Ecto neural progenitor cell (in vitro differentiated cells): ENCODE measurements around the gene CMC2.

Experiments
- DNase-seq: peaks from one replicate; pipeline ENCODE4 v3.0.0-alpha.2; 2018; ENCODE audit warnings: low spot score

The CMC2 gene

DNA sequence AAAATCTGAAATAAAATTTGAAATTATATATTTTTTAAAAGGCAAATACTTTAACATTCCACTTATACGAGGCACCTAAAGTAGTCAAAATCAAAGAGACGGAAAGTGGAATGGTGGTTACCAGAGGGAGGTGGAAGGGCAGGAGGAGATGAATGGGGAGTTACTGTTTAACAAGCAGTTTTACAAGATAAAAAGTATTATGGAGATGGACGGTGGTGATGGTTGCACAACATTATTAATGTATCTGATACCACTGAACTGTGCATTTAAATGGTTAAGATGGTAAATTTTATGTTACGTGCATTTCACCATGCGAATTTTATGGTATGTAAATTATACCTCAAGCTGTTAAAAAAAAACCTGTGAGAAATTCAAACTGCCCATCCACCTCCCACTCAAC is 5.4 kb downstream of the CMC2 start:
- no peak for DNase-seq

DNA sequence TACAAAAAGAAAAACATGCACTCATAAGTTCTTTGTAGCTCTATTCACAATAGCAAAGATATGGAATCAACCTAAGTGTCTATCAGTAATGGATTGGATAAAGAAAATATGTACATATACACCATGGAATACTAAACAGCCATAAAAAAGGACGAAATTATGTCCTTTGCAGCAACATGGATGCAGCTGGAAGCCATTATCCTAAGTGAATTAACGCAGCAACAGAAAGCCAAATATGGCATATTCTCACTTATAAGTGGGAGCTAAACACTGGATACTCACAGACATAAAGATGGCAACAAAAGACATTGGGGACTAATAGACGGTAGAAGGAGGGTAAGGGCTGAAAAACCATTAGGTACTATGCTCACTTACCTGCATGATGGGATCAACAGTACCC is 5.8 kb downstream of the CMC2 start:
- DNase-seq = no peak

GRCh38 chr16:80997964-80998620 is 8.6 kb downstream of the CMC2 start:
- no peak for DNase-seq

DNA sequence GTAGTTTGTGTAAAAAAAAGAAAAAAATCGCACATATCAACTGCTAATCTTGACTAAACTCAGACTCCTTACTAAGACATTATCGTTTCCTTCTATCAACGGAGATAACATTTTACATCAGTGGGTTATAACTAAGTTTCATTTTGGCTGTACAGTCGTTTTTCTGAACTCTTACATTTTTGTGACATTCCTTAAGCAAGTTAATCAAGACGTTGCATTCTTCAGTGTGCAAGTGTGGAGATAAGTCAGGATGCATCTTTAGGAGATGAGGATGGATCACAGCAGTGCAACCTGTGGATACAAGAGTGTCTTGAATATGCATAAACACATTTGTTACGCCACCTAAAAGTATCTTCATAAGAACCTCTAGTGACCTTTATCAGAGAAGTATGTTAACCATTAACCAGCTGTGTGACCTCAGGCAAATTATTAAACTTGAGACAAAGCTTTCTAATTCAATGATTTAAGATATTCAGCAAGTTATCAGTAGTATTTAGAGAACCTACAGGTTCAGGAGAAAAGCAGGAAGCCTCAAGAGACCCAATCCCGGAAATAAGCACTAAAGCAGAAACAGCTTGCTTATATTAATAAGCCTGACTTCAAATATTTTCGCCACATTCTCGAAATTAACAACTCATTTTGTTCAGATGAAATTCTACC is 9.4 kb downstream of the CMC2 start:
- DNase-seq = no peak

DNA sequence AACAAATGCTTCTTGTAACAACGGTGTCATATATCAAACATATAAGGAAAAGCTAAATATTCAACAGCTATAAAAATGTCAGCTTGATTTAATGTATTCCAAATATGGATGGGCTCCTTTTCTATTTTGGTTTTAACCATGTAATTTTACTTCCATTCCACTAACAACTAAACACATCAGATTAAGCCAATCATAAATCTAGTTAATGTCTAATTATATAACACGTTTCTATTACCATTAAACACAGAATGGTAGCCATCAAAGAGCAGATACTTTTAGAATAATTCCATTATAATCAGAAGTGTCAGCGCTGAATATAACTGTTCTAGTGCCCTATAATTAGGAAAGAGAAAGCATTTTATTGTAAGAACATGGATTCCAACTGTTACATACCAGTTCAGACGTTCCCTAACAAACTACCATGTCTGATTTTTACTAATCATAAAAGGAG is 10.0 kb downstream of the CMC2 start:
- no peak for DNase-seq

GRCh38 chr16:80994451-80994850 is 12.2 kb downstream of the CMC2 start:
- DNase-seq = no peak

DNA sequence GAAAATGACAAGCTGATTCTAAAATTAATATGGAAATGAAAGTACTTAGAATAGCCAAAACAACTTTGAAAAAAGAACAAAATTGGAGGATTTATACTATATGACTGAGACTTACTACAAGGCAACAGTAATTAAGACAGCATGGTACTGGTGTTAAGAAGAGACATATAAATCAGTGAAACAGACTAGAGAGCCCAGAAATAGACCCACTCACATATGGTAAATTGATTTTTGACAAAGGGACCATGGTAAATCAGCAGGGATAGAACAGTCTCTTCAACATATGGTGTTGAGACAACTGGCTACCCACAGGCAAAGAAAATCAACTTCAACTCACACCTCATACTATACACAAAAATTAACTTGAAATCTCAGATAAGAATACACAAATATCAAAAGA is 12.9 kb downstream of the CMC2 start:
- no peak for DNase-seq

- no peak for DNase-seq
Observed at GRCh38 chr16:80993307-80993706, 13.4 kb downstream of the CMC2 start.

DNA sequence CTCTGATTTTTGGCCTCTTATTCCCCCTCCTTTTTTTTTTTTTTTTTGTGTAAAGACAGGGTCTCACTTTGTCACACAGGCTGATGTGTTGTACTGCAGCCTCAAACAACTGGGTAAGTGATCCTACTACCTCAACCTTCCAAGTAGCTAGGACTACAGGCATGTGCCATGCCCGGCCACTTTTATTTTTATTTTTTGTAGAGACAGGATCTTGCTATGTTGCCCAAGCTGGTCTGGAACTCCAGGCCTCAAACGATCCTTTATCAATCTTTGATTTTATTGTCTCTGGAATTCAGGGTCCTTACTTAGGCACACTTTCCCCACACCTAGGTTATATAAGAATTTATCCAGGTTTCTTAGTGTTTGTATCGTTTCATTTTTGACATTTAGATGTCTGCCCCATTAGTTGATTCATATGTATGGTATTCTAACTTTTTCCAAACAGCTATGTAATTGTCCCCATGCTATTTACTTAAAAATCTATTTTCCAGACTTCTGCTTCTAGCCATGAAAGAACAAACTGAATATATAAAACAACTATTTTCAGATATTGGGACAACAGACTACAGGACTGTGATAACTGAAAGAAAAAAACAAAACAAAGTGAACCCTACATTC is 13.9 kb downstream of the CMC2 start:
- DNase-seq = no peak

GRCh38 chr16:80991792-80992430 is 14.8 kb downstream of the CMC2 start:
- no peak for DNase-seq

- no peak for DNase-seq
Observed at GRCh38 chr16:80990978-80991377, 15.7 kb downstream of the CMC2 start.

- DNase-seq = no peak
Observed at GRCh38 chr16:80990577-80990976, 16.1 kb downstream of the CMC2 start.

GRCh38 chr16:80989801-80990200 is 16.9 kb downstream of the CMC2 start:
- DNase-seq = no peak

DNA sequence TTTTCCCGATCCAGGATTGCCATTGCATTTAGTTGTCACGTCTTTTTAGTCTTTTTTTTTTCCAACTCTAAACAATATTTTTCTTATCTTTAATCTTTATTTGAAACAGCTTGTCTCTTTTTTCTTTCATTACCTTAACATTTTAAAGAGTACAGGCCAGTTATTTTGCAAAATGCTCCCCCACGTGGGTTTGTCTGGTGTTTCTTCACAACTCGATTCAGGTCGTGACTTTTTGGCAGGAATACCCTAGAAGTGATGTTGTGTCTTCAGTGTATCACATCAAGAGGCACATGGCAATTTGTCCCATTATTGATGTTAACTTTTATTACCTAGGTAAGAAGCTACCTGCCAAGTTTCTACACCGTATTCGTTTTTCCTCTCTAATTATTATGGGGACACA is 17.9 kb downstream of the CMC2 start:
- no peak for DNase-seq

DNA sequence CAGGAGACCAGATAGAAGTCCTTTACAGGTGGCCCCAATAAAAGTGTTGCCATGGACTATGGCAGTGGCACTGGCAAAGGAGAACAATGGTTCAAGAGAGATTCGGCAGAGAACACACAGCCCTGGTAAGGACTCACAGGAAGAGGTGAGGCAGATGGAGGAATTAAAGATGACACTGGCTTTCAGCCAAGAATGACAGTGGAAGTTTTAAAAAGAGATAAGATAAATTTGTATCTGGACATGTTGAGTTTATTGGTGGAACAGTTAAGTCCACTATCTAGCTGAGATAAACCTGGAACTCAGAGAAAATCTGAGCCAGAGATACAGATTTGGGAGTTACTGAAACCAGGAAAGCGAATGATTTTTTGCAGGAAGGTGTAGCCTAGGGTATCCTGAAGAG is 20.1 kb downstream of the CMC2 start:
- DNase-seq = no peak

GRCh38 chr16:80985611-80986010 is 21.1 kb downstream of the CMC2 start:
- DNase-seq = no peak

GRCh38 chr16:80984124-80984892 is 22.4 kb downstream of the CMC2 start:
- no peak for DNase-seq

DNA sequence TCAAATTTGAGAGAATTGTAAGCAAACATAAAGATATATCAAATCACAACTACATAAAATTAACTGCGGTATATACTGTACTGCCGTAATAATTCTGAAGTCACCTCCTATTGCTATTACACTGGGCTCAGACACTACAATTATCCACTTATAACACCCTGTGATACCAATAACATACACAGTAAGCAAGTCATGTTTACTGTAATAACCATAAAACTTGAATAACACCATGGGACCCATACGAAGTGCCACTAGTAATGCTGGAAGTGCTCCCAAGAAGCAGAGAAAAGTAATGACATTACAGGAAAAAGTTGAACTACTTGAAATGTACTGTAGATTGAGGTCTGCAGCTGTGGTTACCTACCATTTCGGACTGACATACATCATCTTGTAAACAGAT is 24.0 kb downstream of the CMC2 start:
- DNase-seq = no peak

DNA sequence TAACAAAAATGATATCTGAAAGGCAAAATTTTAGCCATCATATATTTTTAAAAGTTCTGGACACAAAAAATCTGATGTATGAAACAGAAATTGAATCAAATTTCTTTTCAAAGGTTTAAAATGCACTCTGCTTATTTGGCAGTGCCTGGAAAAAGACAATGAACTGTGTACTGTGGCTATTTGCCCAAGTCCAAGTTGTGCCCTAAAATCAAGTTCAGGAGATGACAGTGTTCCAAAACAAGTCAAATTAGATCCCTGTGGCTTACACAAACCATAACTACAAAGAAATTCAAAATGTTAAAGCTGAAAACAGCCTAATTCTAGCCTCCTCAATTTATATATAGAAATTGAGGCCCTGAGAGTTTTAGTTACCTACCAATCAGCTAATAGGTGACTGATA is 25.6 kb downstream of the CMC2 start:
- DNase-seq = no peak

DNA sequence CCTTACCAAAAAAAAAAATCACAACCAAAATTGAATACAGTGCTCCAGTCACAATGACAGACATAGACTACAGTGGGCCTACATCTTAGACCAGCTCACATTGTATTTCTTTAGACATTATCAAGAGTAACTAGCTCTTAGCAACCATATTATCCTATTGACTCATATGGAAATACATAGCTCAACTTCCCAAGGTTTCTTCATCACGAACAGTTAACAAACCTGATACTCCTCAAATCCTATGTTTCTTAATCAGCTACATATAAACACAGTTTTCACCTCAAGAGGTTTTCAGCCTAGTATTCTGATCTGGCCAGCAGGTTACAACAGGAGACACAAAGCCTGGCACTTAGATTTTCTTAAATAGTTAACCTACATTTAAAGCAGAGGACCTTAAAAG is 29.7 kb downstream of the CMC2 start:
- no peak for DNase-seq

DNA sequence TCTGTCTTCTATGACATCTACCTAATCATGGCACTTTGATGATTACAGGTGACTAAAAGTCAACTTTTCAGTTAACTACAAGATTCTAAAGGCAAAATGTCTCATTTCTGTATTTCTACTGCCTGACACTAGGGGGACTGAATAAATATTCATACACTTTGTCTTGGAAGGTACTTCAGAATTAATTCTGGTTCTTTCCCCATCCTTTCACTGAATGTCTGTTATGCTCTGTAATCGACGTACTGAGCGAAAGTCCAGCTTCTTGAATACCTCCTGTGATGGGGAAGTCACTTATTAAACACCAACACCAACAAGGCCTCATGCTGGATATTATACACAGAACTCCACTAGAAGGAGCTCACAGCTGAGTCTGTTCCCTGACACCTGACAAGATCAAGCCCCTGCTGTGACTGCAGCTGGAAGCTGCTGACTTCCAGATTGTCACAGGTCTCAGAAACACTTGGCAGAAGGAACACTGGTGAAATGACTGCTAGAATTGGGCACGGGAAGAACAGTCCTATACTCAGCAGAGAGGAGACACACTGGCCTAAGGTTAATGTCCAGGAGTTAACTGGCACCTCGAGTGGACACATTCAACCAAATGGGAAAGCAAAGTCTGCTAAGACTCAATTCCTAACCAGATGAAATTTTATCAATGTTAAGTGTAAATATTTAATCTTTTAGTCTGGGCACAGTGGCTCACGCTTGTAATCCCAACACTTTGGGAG is 31.9 kb downstream of the CMC2 start:
- no peak for DNase-seq

GRCh38 chr16:80973991-80974390 is 32.7 kb downstream of the CMC2 start:
- no peak for DNase-seq
